Mucosa of descending colon (tissue), 3 donors: ENCODE results near the gene MLLT1. TPM values are rescaled to one million over a fixed set of nuclear protein-coding genes. Genes with fewer than 3 reads are reported as not detected.
A peak's percentile ranks its signal among the peaks of the same experiment; 100 is the strongest.

Source experiments
- ATAC-seq: fragments of 200-7000 bp; cut with Tn5 transposase; one replicate; pipeline ENCODE4 v1.9.1; 2020; ENCODE audit warnings: mild to moderate bottlenecking, moderate library complexity
- DNase-seq, 3 donors: peaks; one replicate each; pipeline ENCODE4 v3.0.0-alpha.2; 2020
- H3K36me3 ChIP-seq: fragments of 200-600 bp; one replicate; pipeline ENCODE4 v1.8.0; 2021; ENCODE audit warnings: low read depth, mild to moderate bottlenecking
- H3K4me1 ChIP-seq: fragments of 200-600 bp; one replicate; pipeline ENCODE4 v1.8.0; 2021; ENCODE audit warnings: low read depth, mild to moderate bottlenecking
- H3K4me3 ChIP-seq: fragments of 200-600 bp; one replicate; pipeline ENCODE4 v1.8.0; 2021; ENCODE audit warnings: mild to moderate bottlenecking
- H3K9me3 ChIP-seq: fragments of 200-600 bp; one replicate; pipeline ENCODE4 v1.8.0; 2021; ENCODE audit warnings: mild to moderate bottlenecking
- CTCF ChIP-seq: fragments of 200-600 bp; IDR thresholded peaks from one replicate; pipeline ENCODE4 v1.8.0; 2022; ENCODE audit warnings: antibody characterized with exemption, mild to moderate bottlenecking
- intact Hi-C, 2 donors: fragments of 100-400 bp; cut with DNase I in 1 of 2; cut with micrococcal nuclease in 1 of 2; formaldehyde crosslinking; loops; one replicate each; pipeline versions ENCODE4 v1.11.0 to v1.11.1; 2022; cut with DNase I, micrococcal nuclease
- total RNA-seq, 3 donors: library from RNA; stranded (reverse); fragmentation: NEBNext Ultra II Directional in 2 of 3; extraction: Animal tissue kit (Norgen Biotek cat#: 25700) in 2 of 3; gene quantifications; one replicate each; pipeline versions ENCODE4 v1.2.1 to v1.2.4, GENCODE V29; 2021 to 2023
- donor health status: DM: no; HTN: no; CAD: no; lungs with moderate emphysema.
- donor health status: DM: no; HTN: no; CAD: no.
- donor health status: DM: no; HTN: yes; CAD: no.

MLLT1 gene
- total RNA-seq, 3 donors from 2014 or later = 32.5 to 75.3 (median 33.7) TPM

GRCh38 chr19:6241680-6242377, 37.9 kb downstream of the MLLT1 start:
- Histone ChIP-seq H3K36me3 (no peaks in the 10 kb centered on the region), H3K4me3 (no peak overlapping the region), H3K9me3 (no peaks in the 10 kb centered on the region), H3K4me1 (peaks cover 4% of the 10 kb centered on the region)
- TF ChIP-seq CTCF = no peak
- ATAC-seq (no peak), DNase-seq (peak in 1 of 3 donors; percentile 29)
- intact Hi-C loops = no loop called here

GRCh38 chr19:6241056-6241455, 38.7 kb downstream of the MLLT1 start:
- peaks cover 6% of the 10 kb centered on the region for H3K4me1 ChIP-seq
- ATAC-seq (no peak), DNase-seq (peak in 1 of 3 donors; percentile 14)
- H3K36me3 ChIP-seq = no peaks in the 10 kb centered on the region
- intact Hi-C loops = no loop called here
- no peak overlapping the region for H3K4me3 ChIP-seq
- no peaks in the 10 kb centered on the region for H3K9me3 ChIP-seq
- no peak for TF ChIP-seq CTCF

- DNase-seq (peak in 2 of 3 donors; percentile 14 to 40), ATAC-seq (no peak)
- H3K4me1 ChIP-seq = peaks cover 6% of the 10 kb centered on the region
- no peaks in the 10 kb centered on the region for H3K9me3 ChIP-seq
- no peak overlapping the region for H3K4me3 ChIP-seq
- H3K36me3 ChIP-seq = no peaks in the 10 kb centered on the region
- intact Hi-C loops = no loop called here
- no peak for TF ChIP-seq CTCF
Measured at GRCh38 chr19:6239871-6240676, 39.7 kb downstream of the MLLT1 start.

- no peaks in the 10 kb centered on the region for H3K36me3 ChIP-seq
- no peak overlapping the region for H3K4me3 ChIP-seq
- intact Hi-C loops = no loop called here
- ATAC-seq (peak; percentile 11), DNase-seq (peak in 1 of 3 donors; percentile 16)
- peaks cover 9% of the 10 kb centered on the region for H3K4me1 ChIP-seq
- no peak for TF ChIP-seq CTCF
- no peaks in the 10 kb centered on the region for H3K9me3 ChIP-seq
Measured at GRCh38 chr19:6239401-6239844, 40.4 kb downstream of the MLLT1 start.

- no peak for TF ChIP-seq CTCF
- ATAC-seq = peak; percentile 6
- Histone ChIP-seq H3K4me1 (peaks cover 10% of the 10 kb centered on the region), H3K9me3 (no peaks in the 10 kb centered on the region), H3K36me3 (no peaks in the 10 kb centered on the region), H3K4me3 (no peak overlapping the region)
- DNase-seq = peak in 1 of 3 donors; percentile 28
- intact Hi-C loops = no loop called here
Measured at GRCh38 chr19:6238643-6239281, 41.0 kb downstream of the MLLT1 start.
